Cerebellar nuclear complex (tissue), 1 donor: Measurements from ENCODE around the gene HAUS8.
"Not testable (repeated sequence)": the region's sequence is repeated elsewhere in the genome, so short reads cannot be mapped to it uniquely, and the experiment has no call there.

Experiments used
- DNase-seq, 2 experiments: peaks; one replicate each; lab custom pipeline; 2025; lab: John Stamatoyannopoulos, UW

The HAUS8 gene

DNA sequence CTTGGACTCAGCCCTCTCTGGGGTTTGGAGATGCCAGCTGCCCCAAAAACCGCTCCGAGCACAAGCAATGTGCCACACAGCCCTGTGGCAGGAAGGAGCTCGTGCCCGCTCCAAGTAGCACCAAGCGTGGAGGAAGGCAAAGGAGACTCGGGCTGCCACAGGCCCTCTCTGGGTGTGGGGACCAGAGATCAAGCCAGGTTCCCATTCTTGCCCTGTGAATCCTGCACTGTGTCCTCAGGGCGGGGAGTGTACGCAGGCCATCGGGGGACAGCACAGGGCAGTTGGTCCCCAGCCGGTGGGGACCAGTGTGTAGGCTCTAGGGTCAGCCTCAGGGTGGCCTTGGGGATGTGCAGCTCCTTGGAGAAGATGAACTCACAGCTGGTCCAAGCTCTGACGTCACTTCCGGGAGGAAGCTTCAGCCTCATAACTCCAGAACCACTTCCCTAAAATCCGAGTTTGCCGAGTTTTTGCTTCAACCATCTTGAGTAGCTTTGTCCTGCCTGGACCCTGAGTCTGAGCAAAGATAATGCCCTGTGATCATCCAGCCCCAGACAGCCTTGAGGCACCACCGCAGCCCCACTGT, 39.3 kb downstream of the HAUS8 start:
- DNase-seq, result no peak

DNA sequence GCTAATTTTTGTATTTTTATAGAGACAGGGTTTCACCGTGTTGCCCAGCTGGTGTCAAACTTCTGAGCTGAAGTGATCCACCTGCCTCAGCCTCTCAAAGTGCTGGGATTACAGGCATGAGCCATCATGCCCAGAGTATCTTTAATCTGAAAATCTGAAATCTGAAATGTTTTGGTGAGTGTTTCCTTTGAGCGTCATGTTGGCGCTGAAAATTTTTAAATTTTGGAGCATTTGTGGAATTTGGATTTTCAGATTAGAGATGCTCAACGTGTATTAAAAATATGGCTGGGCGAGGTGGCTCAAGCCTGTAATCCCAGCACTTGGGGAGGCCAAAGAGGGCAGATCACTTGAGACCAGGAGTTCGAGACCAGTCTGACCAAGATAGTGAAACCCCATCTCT, 43.5 kb downstream of the HAUS8 start:
- no peak for DNase-seq

DNA sequence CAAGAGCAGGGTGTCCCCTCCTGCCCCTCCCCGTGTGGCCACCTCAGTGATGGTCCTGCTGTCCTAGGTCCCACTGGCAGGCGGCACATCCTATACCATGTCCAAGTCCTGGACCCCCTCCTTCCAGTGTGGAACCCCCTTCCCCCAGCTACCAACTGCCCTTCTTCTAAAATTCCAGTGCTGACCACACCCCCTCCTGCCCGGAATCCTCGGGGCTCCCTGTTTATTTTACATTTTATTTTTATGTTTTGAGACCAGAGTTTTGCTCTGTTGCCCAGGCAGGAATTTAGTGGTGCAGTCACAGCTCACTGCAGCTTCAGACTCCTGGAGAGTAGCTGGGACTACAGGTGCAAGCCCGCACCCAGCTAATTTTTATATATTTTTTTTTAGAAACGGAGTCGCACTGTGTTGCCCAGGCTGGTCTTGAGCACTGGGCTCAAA, 47.7 kb downstream of the HAUS8 start:
- DNase-seq, result no peak

DNA sequence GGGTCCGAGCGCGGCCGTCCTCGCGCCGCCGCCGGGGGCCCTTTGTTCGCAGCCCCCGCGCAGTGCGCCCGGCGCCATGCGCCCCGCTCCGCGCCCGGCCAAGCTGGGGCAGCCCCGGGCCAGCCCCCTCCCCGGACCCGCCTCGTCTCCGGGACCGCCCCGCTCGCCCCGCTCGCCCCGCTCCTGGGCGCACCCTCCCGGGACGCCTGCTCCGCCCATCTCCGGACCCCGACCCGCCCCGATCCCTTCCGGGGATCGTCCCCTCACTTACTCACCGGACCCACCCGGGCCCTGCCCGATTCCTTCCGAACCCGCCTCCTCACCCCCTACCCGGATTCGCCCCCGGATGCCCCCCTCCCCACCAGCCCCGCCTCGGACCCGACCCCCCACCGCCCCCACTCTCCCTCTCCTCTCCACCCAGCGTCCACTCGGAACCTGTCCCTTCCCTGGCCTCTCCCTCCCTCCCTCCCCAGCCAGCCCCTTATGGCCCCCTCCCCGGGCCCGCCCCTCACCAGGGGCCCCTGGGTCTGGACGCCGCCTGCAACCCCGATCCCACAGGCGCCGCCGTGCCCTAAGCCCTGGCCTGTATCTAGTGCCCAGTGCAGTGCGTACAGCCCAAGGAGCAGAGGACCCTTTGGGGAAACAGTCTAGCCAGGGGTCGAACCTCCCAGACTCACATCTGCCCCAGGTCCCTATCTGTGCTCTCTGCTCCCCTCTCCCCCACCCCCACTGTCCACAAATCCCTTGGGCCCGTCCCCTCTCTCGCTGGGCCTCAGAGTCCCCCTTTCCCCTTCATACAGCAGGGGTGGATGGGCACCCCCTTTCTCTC, 48.3 kb downstream of the HAUS8 start, which contains the start of gene CPAMD8:
TSS of gene CPAMD8 (minus strand) at position 105 of the 829 bp plus-strand sequence. CDS start 168 bp downstream, outside the sequence.
- no peak for DNase-seq

DNA sequence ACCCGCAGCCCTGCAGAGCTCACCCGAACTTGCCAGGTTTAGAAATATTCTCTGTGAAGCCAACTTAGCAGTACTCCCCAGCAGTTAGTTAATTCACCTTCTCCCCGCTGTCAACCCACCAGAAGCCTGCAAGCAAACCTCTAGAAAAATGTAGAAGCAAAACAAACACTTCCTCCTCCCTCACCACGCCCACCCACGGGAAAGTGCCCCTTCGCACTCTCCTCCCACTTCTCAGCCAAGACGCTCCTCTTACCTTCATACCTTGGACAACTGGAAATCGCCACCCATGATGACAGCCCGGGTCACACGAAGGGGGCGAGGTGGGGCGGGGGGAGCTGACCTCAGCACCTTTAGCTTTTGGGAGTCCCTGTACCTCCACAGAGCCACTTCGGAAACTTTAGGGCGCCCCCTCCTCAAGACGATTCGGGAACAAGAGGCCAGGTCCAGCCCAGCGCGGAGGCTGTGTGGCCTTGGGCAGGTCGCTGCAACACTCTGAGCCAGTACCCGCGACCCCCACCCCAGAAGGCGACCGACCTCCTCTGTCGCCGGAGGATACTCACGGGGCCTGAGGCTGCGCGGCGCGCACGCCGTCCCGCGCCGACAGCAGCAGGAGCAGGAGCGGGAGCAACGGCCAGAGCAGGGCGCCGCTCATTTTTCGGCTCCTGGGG, 49.1 kb downstream of the HAUS8 start:
- no peak for DNase-seq

DNA sequence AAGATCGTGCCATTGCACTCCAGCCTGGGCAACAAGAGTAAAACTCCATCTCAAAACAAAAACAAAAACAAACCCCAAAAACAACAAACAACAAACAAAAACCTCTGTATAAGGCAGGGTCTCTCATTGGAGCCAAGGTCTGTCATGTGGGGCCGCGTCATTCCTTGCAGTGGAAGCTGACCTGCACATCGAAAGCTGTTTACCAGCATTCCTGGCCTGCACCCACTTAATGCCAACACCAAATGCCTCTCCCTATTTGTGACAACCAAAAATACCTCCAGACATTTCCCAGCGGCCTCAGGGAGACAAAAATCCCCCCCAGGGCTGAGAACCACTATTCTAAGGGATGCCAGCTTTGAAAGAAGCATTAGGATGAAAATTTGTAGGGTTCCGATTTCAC, 49.9 kb downstream of the HAUS8 start:
- no peak for DNase-seq

DNA sequence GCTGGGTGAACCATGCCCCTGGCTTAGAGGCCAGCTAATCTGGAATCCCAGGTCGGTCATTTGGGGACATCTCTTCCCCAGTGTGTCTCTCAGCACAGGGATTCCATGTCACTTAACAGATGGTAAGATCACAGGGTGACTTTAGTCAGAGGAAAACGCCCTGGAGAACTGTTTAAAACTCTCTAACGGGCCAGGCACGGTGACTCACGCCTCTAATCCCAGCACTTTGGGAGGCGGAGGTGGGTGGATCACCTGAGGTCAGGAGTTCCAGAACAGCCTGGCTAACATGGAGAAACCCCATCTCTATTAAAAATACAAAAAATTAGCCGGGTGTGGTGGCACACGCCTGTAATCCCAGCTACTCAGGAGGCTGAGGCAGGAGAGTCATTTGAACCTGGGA, 50.3 kb downstream of the HAUS8 start:
- not testable (repeated sequence) for DNase-seq

DNA sequence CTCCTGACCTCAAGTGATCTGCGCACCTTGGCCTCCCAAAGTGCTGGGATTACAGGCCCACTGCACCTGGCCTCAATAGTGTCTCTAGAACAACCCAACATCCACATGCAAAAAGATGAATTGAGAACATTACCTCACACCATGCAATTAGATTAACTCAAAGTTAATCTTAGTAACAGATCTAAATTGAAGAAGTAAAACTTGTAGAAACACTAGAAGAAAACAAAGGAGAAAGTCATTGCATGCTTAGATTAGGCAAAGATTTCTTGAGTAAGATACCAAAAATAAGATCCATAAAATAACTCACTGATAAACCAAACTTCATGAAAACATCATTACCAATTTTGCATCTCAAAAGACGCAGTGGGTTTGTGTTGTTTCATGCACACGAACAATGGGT, 51.4 kb downstream of the HAUS8 start:
- no peak for DNase-seq

DNA sequence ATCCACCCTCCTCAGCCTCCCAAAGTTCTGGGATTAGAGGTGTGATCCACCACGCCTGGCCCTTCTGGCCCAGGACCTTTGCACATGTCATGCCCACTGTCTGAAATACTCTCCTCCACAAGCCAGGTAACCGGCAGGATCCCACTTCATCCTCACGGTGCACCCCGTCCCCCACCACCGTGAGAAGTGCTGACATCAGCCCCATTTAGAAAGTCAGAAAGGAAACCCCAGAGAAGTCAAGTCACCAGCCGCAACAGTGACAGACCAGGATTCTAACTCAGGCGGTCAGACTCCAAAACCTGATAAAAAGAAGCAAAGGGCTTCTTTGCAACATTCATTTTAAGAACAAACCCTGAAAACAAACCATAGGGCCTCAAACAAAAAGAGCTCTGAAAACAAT, 52.5 kb downstream of the HAUS8 start:
- DNase-seq, result no peak

DNA sequence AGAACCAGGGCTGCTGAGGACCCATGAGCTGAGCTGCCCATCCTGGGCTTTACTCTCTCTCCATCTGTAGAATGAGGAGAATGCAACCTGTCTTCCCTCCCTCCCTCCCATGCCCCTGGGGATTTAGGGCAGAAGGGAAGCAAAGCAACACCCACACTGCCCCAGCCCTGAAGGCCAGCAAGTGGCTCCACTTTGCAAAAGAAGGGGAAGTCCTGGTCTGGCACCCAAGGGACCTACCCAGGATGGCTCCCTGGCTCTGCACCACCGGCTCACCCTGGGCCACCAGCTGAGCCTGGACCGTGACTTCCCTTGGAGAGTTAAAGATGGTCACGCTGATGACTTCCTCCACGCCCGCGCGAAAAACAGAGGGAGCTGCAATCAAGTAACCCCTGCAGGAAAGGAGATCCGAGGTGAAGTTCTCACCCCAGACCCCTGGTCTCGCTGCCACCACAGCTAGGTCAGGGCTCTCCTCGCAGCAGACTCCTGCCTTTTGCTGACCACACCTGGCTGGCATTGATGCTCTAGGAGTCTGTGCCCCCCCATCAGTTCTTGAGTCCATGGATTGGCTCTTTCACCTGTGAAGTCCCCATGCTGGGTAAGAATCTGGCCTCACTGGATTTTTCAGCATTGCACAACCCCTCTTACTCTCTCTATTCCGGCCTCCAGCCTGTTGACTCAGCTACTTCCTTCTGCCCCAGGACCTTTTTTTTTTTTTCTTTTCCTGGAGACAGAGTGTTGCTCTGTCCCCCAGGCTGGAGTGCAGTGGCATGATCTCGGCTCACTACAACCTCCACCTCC, 53.3 kb downstream of the HAUS8 start:
- DNase-seq, result no peak

DNA sequence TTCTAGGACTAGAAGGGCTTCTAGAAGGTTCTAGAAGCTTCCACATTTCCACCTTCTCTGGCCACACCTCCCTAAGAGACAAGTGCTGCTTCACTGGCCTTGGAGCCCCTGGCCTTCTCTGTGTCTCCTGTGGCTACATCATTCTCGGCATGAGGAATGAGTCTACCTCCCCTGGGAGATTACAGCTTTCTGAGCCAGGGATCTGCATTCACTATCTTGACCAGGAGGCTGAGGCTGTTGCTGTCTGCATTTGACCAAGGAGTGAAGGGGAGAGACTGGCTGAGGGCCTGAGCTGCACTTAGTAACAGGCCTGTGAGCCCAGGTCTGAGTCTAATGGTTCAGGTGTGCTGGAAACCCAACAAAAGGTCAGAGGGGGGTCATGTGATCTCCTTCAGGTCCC, 53.9 kb downstream of the HAUS8 start:
- no peak for DNase-seq

DNA sequence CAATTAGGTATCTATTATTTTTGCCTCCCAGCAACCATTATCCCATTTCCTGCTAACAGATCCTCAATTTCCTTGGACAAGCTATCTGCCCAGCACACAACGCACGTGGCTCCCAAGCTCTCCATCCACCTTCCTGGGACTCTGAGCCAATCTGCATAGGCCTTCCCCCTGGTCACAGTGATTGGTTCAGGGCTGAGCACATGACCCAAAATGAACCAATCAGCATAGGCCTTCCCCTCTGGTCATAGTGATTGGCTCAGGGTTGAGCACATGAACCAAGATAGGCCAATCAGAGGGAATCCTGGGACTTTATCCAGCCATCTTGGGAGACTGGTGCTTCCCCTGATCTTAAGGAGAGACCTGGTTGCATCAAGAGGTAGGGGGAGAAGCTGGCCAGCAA, 54.4 kb downstream of the HAUS8 start:
- no peak for DNase-seq

DNA sequence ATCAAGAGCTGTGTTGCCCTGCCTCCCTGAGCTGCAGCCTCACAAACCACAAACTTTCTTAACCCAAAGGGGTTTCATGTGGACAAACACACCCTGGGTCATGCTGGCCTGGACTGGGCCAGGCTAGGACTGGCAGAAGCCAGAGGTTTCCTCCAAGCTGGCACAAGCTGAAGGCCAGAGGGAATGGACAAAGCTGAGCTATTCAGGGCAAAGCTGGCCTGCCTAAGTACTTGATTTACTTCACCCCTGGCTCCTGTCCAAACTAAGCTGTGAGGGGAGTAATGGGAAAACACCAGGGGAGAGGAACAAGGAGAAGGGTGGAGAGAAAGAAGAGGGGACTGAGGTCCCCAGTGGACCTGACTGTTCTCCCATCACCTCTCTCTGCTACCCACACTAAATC, 54.9 kb downstream of the HAUS8 start:
- no peak for DNase-seq

DNA sequence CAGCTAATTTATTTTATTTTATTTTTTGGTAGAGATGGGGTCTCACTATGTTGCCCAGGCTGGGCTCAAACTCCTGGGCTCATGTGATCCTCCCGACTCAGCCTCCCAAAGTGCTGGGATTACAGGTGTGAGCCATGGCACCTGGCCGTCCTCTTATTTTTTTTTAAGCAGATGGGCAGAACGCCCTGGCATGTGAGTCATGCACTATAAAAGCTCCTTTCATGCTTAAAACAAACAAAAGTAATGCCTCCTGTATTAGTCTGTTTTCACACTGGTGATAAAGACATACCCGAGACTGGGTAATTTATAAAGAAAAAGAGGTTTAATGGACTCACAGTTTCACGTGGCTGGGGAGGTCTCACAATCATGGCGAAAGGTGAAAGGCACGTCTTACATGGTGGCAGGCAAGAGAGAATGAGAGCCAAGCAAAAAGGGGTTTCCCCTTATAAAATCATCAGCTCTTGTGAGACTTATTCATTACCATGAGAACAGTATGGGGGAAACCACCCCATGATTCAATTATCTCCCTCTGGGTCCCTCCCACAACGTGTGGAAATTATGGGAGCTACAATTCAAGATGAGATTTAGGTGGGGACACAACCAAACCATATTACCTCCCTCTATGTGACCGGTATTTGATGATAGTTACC, 60.9 kb downstream of the HAUS8 start:
- not testable (repeated sequence) for DNase-seq

DNA sequence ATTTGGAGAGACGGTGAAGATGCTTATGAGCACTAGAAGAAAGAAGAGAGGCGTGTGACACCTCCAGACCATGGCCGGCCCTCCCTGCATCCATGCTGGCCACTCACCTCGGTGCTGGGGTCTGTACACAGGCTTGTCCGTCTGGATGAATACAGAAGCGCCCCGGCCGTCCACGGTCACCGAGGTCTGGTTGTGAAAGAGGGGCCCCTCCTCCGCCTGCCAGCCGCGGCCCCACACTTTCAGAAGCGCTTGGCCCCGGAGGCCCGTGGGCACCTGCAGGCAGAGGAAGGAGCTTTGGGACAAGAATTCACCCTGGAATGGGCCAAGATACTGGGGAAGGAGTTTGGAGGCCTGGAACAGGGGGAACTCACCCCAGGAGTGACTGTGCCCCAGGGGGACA, 63.8 kb downstream of the HAUS8 start:
- DNase-seq, result no peak

DNA sequence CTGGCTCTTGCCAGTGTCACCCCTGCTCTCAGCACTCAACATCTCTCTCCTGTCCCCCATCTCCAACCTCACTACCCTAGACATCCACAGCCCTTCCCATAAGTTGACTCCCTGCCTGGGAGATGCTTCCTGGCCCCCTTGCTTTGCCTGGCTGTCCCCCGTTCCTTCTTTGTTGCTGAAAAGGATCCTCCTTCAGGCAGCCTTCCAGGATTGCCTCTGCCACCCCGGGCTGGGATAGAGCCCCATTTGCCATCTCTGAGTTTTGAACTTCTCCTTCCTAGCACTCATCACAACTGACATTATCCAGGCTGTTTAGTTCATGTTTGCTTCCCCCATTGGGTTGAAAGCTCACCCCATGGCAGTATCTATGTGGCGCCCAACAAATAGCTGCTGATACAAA, 68.7 kb downstream of the HAUS8 start:
- no peak for DNase-seq

DNA sequence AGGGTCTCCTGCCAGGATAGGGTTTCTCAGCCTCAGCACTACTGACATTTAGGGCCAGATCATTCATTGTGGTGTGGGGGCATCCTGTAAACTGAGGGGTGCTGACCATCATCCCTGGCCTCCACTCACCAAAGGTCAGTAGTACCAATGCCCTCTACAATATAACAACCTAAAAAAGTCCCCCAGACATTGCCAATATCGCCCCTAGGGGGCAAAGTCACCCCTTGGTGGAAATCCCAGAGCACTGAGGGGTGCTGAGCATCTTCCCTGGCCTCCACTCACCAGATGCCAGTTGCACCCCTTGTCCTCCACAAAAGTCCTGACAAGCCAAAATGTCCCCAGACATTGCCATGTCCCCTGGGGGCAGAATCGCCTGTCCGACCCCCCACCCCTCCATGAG, 70.3 kb downstream of the HAUS8 start:
- no peak for DNase-seq

DNA sequence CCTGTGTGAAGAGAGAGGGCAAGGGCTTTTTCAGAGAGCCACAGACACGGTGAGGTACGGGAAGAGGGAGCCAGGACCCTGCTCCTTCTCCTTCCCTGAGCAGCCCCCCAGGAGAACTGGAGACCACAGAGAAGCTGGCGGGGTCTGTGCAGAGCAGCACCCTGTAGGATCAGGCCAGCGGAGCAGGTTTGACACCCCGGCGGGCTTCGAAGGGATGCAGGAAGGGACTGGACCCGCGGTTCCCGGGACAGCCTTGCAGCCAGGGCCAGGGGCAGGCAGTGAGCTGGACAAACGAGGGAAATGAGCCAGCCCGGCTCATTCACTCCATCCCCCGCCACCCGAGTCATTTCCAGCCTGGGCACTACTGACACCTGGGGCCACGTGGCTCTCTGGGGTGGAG, 70.9 kb downstream of the HAUS8 start:
- DNase-seq, result no peak

DNA sequence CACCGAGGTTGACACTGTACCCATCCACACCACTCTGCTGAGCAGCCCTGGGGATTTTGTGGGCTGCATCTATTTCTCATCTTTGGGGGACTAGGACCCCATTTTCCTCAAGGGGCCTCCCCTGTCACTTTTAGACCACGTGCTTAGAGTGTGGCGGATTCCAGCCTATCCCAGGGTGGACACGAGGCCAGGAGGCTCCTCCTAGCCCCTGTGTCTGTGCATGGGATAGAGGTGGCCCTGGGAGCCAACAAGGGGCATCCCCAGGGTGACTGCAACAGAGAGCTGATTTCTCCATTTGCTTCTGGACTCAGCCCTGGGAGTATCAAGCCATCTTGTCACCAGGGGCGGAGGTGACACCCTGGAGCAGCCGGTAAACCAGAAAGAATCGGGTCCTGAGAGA, 72.8 kb downstream of the HAUS8 start:
- DNase-seq, result no peak

DNA sequence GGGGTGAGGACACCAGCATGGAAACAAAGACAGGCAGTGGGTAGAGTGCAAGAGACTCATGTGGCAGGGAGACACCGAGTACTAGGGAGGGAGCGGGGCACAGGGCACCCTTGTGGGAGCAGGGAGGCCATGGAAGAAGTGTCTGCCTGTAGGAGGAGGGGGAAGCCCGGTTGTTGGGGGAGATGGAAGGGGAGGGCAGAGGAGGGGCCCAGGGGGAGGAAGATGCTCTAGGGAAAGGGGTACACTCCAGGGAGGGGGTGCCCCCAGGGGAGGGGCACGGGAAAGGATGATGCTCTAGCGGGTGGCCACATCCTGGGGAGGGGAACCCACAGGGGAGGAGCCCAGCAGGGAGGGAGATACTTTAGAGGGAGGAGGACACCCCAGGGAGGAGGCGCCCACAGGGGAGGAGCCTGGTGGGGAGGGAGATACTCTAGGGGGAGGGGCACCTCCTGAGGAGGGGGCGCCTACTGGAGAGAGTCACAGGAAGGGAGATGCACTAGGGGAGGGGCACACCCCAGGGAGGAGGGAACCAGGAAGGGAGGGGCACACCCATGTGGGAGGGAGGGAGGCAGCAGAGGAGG, 73.6 kb downstream of the HAUS8 start:
- no peak for DNase-seq
